ENCODE data around the gene CDH10. TPM values are rescaled to one million over a fixed set of nuclear protein-coding genes. Genes with fewer than 3 reads are reported as not detected.

Gene CDH10
- total and polyA plus RNA-seq, 2 of the 13 experiments (the other 11 are each of a cell fraction or from before 2014, with no cell fraction given), result 0.01 to 0.04 TPM

DNA sequence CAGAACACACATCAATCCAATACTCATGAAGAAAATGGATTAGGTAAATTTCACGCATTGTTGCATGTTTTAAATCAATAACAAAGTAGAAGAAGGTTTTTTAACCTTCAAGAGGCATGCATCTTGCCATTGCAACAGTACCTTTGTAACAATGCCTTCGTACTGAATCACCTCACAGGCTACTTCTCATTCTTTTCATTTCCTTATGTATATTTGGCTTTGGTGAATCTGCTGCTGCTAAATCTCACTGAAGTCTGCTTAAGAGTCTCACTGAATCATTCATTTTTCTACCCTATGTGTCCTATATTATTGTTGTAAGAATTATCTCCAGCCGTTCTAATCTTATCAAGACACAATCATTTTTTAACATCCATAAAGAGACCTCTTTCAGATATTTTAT is 152.5 kb downstream of the CDH10 start:
- Histone ChIP-seq H4K20me1 (ENCODE audit: insufficient read depth, low read length) (no peaks in the 10 kb centered on the region), H3K27ac (ENCODE audit: extremely low read length, insufficient read depth, low read length) (no peak overlapping the region), H3K4me1 (ENCODE audit: insufficient read depth, low read length) (no peaks in the 10 kb centered on the region), H3K4me3 (replicated peaks in 1 of 3; ENCODE audit: insufficient read depth in 1 of 3, low read depth in 2 of 3, low read length in 3 of 3) (no peak overlapping the region), H3K4me2 (ENCODE audit: low read depth, low read length) (no peak overlapping the region), H3K36me3 (replicated peaks in 1 of 2; ENCODE audit: control insufficient read depth in 1 of 2, insufficient read depth in 2 of 2, low read length in 2 of 2) (no peaks in the 10 kb centered on the region), H2AFZ (ENCODE audit: low read length) (no peak overlapping the region), H3K9me3 (ENCODE audit: low read length) (no peaks in the 10 kb centered on the region), H3K9ac (ENCODE audit: insufficient read depth, low read depth, low read length) (no peak overlapping the region), H3K27me3 (ENCODE audit: control insufficient read depth in 1 of 2, insufficient read depth in 2 of 2, low read length in 2 of 2) (no peaks in the 10 kb centered on the region), H3K79me2 (ENCODE audit: insufficient read depth, low read length) (no peaks in the 10 kb centered on the region)
- no peak for DNase-seq (ENCODE audit: low spot score)
- in situ Hi-C loops (cut with HindIII; ENCODE audit: extremely low pct_ligation_motif_present, low pct_unique_long_range_greater_than_20kb), result no loop called here
- WGBS (ENCODE audit: low lambda C conversion rate), result 29% methylated on average over 3 of the region's 3 CpGs
- CTCF ChIA-PET (ENCODE audit: low intra/inter-chr PET ratio, low total read pairs), result no interaction called here
- BruUV-seq (replicated peaks), result no TSS peak
- intact Hi-C loops (cut with micrococcal nuclease; ENCODE audit: unreplicated experiment), result no loop called here
- ATAC-seq, result no peak
- TF ChIP-seq ZFAT (CRISPR knock-in tag; conservative IDR thresholded peaks at IDR 0.05), result 0 out of 2 replicates have a peak, but pooled peaks have one; percentile 50
- TF ChIP-seq, protein P1, sequence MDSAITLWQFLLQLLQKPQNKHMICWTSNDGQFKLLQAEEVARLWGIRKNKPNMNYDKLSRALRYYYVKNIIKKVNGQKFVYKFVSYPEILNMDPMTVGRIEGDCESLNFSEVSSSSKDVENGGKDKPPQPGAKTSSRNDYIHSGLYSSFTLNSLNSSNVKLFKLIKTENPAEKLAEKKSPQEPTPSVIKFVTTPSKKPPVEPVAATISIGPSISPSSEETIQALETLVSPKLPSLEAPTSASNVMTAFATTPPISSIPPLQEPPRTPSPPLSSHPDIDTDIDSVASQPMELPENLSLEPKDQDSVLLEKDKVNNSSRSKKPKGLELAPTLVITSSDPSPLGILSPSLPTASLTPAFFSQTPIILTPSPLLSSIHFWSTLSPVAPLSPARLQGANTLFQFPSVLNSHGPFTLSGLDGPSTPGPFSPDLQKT (CRISPR knock-in tag; IDR thresholded peaks at IDR 0.05; ENCODE audit: borderline replicate concordance), result no peak
- no peak for FAIRE-seq
- POLR2A ChIA-PET, result no interaction called here

DNA sequence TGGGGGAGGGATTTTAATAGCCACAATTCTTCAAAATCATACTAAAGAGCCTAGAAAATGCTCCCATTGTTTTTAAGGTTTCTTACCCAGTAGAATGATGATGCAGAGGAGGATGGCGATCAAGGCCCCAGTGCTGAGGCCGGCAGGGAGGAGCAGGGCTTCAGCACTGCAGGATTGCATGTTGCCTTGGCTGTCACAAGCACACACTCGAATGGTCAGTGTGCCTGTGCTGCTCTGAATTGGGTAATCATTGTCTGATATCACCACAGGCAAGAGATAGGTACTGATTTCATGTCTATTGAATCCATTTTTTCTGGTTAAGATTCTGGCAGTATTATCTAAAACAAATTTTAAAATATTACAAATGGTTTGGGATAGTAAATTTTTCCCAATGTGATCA is 153.3 kb downstream of the CDH10 start:
- ATAC-seq (no peak), DNase-seq (ENCODE audit: low spot score) (no peak), FAIRE-seq (no peak)
- Histone ChIP-seq H3K9me3 (ENCODE audit: low read length) (no peaks in the 10 kb centered on the region), H3K4me2 (ENCODE audit: low read depth, low read length) (no peak overlapping the region), H3K4me3 (replicated peaks in 1 of 3; ENCODE audit: insufficient read depth in 1 of 3, low read depth in 2 of 3, low read length in 3 of 3) (no peak overlapping the region), H3K27ac (ENCODE audit: extremely low read length, insufficient read depth, low read length) (no peak overlapping the region), H3K4me1 (ENCODE audit: insufficient read depth, low read length) (no peaks in the 10 kb centered on the region), H4K20me1 (ENCODE audit: insufficient read depth, low read length) (no peaks in the 10 kb centered on the region), H3K36me3 (replicated peaks in 1 of 2; ENCODE audit: control insufficient read depth in 1 of 2, insufficient read depth in 2 of 2, low read length in 2 of 2) (no peaks in the 10 kb centered on the region), H3K79me2 (ENCODE audit: insufficient read depth, low read length) (no peaks in the 10 kb centered on the region), H3K9ac (ENCODE audit: insufficient read depth, low read depth, low read length) (no peak overlapping the region), H2AFZ (ENCODE audit: low read length) (no peak overlapping the region), H3K27me3 (ENCODE audit: control insufficient read depth in 1 of 2, insufficient read depth in 2 of 2, low read length in 2 of 2) (no peaks in the 10 kb centered on the region)
- 6% methylated on average over 3 of the region's 3 CpGs for WGBS (ENCODE audit: low lambda C conversion rate)
- BruUV-seq (replicated peaks), result no TSS peak
- no peak for TF ChIP-seq MBNL3 (CRISPR knock-in tag; conservative IDR thresholded peaks at IDR 0.05)
- no peak for TF ChIP-seq SIX4 (CRISPR knock-in tag; IDR thresholded peaks at IDR 0.05)
- TF ChIP-seq ZNF576 (CRISPR knock-in tag; IDR thresholded peaks at IDR 0.05), result no peak
- no peak for TF ChIP-seq FOSL2 (CRISPR knock-in tag; IDR thresholded peaks at IDR 0.05)
- TF ChIP-seq ZNF280D (CRISPR knock-in tag; IDR thresholded peaks at IDR 0.05), result no peak
- no peak for TF ChIP-seq SRF (IDR thresholded peaks at IDR 0.05; ENCODE audit: low read depth, low read length)
- TF ChIP-seq ZNF780A (CRISPR knock-in tag; IDR thresholded peaks at IDR 0.05), result no peak
- no peak for TF ChIP-seq SMAD1 (CRISPR knock-in tag; IDR thresholded peaks at IDR 0.05; ENCODE audit: borderline replicate concordance, low read depth)
- TF ChIP-seq SPEN (CRISPR knock-in tag; IDR thresholded peaks at IDR 0.05; ENCODE audit: low read depth), result no peak
- ChIA-PET CTCF (ENCODE audit: low intra/inter-chr PET ratio, low total read pairs) (no interaction called here), POLR2A (no interaction called here)
- intact Hi-C loops (cut with micrococcal nuclease; ENCODE audit: unreplicated experiment) (no loop called here), in situ Hi-C loops (cut with HindIII; ENCODE audit: extremely low pct_ligation_motif_present, low pct_unique_long_range_greater_than_20kb) (no loop called here)

Measured in HepG2 (cell line).